NOMO-1 treated with DMSO at 0.1 percent for 48 hours (cell line): ENCODE measurements around the gene RNPC3.

Source experiments
- DNase-seq: peaks from one replicate; lab custom pipeline; 2025; ENCODE audit not compliant: unreplicated experiment; lab: John Stamatoyannopoulos, UW

RNPC3 gene, protein sequence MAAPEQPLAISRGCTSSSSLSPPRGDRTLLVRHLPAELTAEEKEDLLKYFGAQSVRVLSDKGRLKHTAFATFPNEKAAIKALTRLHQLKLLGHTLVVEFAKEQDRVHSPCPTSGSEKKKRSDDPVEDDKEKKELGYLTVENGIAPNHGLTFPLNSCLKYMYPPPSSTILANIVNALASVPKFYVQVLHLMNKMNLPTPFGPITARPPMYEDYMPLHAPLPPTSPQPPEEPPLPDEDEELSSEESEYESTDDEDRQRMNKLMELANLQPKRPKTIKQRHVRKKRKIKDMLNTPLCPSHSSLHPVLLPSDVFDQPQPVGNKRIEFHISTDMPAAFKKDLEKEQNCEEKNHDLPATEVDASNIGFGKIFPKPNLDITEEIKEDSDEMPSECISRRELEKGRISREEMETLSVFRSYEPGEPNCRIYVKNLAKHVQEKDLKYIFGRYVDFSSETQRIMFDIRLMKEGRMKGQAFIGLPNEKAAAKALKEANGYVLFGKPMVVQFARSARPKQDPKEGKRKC

DNA sequence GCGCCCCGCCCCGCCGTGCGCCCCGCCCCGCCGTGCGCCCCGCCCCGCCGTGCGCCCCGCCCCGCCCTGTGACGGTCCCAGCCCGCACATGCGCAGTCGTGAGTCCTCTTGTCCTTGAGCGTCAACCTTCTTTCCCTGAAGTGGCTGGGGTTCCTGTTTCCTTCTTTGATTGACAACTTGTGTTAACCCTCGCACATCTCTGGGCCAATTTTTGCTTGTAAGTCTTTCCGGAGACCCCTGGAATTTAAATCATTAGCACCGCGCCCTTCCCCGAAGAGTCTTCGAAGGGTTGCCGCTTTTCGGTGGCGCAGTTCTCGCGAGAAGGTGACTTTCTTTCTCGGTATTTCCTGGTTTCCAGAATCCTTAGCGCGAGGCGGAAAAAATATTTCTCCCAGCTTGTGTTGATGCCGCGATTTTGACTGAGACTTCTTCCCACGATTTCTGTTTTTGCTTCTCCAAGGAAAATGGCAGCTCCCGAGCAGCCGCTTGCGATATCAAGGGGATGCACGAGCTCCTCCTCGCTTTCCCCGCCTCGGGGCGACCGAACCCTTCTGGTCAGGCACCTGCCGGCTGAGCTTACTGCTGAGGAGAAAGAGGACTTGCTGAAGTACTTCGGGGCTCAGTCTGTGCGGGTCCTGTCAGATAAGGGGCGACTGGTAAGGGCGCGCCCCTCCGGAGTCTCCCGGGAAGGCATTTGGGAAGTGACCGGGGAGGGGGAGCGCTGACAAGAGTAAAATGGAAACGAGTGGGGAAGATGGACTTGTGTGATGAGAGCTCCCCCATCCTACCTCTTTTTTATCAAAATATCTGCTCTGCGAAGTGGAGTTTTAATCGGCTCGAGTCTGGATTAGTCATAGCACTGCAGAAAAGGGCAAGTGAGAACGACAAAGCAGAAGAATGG, at the start of gene RNPC3:
TSS of gene RNPC3 (plus strand) at position 93 of the 901 bp plus-strand sequence. CDS start at position 465, 372 bp downstream.
- DNase-seq: peak; percentile 90

DNA sequence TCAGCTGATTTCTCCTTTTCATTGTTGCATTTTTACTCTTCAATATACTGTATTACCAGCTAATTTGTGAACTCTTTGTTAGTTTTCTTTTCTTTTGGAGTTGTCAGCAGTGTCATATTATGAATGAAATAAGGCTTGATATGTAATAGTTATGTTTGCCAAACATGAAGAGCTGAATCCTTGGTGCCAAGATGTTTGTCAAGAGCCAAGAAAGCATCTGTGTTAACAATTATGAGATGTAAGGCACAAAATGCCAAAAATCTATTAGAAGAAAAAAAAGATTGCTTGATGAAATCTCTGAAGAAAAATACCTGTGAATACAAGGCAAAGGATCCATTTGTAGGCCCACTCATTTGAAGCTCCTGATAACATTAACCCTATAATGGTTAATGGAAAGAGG, 48.4 kb upstream of the RNPC3 start:
- no peak for DNase-seq

DNA sequence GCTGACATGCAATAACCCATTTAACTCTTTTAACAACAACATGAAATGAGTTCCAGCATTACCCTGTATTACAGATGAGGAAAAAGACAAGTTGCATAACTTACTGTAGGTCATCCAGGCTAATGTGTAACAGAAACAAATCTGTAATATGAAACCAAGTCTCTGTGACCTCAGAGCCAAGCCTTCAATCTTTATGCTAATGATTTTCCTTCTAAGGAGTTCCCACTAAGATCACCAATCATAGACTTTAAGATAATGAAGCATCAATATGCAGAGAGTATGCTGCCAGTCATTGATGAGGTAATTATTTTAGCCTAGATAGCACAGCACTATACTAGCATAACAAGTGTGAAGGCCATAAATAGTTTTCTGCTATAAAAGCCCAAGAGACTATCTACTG, 35.6 kb upstream of the RNPC3 start:
- no peak for DNase-seq

DNA sequence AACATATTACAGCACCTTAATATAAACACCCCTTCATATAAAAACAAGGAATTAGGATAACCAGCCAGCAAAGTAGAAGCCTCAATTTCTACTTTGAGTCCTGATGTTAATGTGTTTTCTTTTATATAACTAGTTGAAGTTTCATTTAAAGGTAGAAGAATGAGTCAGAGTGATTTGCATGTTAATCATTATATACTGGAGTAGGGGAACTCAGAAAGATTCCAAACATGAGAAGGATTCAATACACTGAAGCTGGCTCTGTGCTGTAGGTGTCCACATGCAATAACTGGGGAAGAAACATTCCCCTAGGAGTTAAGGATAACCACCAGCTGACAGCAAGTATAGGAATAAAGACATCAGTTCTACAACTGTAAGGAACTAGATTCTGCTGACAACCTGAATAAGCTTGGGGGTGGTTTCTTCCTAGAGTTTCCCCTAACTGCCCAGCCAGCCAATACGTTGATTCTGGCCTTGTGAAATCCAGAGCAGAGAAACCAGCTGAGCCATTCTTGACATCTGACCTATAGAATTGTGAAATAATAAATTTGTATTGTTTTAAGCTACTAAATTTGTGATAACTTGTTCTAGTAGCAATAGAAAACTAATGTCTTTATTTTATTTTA, 33.4 kb upstream of the RNPC3 start:
- DNase-seq: no peak

DNA sequence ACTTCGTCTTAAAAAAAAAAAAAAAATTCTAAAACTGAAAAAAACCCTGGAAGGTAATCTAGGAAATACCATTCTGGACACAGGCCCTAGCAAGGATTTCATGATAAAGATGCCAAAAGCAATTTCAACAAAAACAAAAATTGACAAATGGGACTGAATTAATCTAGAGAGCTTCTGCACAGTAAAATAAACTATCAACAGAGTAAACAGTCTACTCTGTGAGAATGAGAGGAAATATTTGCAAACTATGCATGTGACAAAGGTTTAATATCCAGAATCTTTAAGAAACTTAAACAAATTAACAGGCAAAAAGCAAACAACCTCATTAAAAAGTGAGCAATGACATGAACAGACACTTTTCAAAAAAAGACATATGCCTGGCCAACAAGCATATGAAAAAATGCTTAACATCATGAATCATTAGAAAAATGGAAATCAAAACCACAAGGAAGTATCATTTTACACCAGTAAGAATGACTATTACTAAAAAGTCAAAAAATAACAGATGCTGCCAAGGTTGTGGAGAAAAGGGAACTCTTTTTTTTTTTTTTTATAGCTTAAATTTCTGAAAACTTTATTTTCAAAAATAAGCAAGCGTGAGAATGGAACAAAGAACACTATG, 29.4 kb upstream of the RNPC3 start:
- DNase-seq: no peak

DNA sequence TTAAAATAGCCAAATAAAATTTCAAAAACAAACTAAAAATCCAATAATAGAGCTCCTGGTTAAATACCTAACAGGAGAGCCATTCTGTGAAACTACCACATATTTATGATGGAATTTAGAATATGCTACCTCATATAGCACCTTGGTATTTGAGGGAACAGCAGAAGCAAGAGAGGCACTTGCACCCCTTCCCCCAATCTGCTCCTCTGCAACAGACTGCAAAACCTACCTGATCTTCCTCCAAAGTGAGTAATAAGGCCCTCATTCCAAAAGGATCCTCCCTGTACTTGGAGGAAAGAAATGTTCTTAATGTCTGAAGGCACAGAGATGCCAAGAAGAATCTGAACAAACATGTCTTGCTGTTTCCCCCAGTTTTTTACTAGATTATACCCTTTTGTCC, 28.1 kb upstream of the RNPC3 start:
- no peak for DNase-seq

DNA sequence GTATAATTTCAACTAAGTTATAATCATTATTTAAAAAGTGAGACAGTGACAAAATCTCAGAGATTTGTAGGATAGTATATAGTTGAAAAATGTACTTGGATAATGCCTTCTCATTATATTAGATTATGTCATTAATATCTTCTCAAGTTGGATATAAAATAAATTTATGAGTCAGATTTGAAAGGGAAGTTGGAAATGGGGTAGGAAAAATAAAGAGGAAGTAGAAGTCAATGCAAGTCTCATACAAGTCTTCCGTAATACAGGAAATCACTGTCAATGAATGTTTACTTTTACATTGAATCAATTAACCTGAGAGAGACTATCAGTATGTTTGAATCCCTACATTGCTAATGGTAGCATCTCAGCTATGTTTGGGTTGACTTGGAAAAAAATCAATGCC, 16.2 kb upstream of the RNPC3 start:
- DNase-seq: peak; percentile 48

DNA sequence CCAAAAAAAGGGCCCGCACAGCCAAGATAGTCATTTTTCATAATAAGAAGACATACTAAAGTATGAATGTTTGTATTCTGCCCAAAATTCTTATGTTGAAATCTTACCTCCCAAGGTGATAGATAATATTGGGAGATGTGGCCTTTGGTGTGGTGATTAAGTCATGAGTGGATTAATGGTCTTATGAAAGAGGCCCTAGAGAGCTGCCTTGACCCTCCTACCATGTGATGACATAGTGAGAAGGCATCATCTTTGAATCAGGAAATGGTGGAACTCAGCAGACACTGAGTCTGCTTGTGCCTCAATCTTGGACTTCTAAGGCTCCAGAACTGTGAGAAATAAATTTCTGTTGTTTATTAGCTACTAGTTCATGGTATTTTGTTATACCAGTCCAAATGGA, 11.8 kb upstream of the RNPC3 start:
- no peak for DNase-seq

DNA sequence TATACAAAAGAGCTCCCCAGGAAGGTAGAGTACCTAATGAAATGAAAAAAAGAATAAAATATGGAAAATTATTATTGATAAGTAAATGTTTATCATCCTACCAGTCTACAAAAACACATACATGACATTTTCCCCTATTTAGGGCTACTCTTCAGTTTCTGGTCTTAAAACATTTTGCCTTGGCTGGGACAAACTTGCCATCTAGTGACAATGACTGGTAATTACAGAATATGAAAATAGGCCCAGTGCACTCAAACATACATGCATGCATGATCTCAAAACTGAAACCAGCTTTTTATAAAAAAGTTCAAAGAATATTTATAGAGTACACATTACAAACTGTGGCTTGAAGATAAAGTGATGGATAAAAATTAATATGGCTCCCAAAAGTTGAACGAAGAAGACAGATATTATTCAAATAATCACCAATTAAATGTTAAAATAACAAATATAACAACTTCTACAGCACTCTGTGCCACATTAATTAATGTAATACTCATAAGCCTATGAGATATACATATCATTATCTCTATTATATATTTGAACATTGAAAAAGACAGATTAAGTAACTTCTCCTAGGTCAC, 10.5 kb upstream of the RNPC3 start:
- peak; percentile 55 for DNase-seq

DNA sequence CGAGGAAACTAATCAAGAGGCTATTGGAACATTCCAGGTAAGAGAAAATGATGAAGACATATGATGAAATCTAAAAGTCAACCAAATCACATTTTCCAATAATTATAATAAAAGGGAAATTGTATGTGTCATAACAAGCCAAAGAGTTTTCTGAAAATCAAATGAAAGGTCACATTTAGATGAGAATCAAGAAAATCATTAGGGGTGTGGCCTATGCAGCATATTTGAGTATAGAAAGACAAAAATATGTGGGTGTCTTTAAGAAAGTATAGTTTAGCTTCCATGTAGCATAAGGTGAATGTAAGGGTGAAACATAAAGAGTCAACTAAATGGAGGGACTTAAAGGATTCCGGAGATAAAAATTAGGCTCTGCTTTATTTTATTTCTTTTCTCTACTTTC, 9.2 kb upstream of the RNPC3 start:
- no peak for DNase-seq

DNA sequence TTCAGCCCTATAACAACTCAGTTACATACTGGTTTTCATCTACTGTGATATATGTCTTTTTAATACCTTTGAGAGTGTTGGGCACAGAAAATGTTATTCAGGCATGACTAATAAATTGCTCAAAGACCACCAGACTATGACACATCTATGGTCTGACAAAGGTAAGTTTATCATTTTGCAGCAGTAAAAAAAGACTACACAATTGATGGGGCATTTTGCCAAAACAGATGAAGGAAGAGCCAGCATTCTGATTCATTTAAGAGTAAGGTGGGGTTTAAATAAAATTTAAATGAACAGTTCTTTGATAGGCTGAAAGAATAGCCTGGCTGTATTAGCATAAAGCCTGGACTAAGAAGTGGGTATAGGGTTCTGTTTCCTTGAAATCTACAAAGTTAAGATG, 8.8 kb upstream of the RNPC3 start:
- no peak for DNase-seq

DNA sequence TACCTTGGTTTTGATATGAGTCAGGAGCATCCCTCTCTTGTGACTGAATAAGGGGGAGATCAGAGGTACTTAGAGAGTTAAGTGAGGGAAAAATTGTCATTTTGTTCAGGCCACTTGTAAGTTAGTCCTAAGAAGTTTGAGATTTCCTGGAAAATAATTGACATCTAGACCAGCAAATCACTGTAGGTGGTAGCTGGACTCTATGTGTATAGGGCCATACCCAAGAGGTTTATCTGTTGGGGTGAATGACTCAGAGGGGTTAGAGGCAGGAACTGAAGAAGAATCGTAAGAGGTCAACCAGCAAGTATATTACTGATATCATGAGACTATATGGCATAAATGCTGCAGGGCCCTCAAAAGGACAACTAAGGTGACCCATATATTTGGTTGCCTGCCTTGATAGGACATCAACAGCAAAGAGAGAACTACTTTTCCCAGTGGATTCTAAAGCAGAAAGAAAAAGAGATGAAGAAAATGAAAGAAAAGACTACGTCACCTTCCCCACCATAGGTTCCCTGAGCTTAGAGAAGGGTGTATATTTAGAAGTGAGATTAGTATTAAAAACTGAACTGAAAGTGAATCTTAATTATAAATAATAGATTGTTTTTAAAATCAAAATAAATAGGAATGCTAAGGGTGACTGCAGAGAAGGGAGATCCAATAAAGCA, 8.0 kb upstream of the RNPC3 start:
- DNase-seq: no peak

DNA sequence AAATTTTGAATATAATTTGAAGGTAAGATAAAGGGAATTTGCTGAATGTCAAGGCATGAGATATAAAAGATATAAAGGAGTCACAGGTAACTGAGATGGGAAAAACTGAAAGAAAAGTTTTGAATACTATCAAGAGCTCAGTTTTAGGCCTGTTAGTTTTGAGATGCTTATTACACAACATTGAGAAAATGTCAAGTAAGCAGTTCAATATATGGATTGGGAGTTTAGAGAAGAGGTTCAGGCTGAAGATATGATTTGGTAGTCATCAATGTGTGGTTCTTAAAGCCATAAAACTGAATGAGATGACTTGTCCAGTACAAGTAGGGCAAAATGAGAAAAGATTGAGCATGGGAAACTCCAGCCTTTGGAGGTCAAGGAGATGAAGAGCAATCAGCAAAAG, 4.7 kb upstream of the RNPC3 start:
- no peak for DNase-seq

DNA sequence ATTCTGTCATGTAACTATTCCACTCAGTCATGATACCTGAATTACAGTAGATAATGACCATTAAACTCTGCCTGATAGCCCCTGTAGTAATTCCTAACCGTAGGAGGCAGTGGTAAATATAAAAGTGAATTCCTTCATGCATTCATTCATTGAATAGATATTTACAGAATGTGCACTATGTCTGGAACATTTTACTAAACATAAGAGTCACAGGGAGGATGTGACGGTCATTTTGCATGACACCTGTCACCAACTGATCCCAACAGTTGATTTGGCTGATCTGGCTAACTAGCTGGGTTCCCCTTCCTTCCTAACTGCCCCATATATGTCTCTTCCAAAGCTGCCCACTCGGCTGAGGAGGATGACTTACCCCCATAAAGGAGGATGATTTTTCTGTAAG, 2.2 kb upstream of the RNPC3 start:
- no peak for DNase-seq

DNA sequence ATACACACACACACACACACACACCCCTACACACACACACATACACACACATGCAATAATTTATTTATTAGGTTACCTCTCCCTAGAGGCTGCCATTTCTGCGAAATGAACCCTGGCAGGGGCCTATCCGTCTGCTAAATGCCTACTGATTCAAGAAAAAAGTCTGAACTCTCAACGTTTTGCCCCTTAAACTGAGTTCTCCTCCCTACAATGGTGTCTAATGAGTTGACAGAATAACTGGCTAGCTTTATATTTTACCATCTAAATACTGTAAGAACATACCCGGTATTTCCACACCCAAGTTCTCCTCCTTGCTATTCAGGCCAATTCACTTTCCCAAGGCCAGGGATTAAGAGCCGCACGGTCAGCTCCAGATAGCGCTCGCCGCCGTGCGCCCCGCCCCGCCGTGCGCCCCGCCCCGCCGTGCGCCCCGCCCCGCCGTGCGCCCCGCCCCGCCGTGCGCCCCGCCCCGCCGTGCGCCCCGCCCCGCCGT, 339 bp upstream of the RNPC3 start:
- DNase-seq: peak; percentile 24

DNA sequence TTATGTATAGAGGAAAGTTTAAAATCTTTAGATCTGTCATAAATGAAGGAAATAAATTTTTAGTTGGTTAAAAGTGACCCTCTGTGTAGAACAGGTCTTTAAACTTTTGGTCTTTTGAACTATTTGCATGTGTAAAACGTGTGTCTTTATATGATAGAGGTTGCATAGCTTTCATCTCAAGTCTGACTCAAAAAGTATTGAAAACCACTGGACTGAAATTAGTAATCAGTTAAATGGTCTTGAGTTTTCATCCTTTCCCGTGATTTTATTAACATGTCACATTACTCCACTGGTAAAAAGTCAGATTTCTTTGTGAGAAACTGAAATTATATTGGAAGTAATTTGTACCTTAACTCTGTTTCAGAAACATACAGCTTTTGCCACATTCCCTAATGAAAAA, 1.8 kb downstream of the RNPC3 start:
- DNase-seq: no peak

DNA sequence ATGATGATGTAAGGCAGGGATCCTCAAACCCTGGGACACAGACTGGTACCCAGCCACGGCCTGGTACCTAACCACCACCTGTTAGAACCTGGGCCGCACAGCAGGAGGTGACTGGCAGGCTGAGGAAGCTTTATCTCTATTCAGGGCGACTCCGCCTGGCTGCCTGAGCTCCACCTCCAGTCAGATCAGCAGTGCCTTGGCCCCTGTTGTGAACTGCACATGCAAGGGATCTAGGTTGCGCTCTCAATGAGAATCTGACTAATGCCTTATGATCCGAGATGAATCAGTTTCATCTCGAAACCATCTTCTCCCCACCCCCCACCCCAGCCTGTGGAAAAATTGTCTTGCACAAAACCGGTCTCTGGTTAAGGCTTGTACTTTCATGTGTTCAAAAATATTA, 4.2 kb downstream of the RNPC3 start:
- no peak for DNase-seq

DNA sequence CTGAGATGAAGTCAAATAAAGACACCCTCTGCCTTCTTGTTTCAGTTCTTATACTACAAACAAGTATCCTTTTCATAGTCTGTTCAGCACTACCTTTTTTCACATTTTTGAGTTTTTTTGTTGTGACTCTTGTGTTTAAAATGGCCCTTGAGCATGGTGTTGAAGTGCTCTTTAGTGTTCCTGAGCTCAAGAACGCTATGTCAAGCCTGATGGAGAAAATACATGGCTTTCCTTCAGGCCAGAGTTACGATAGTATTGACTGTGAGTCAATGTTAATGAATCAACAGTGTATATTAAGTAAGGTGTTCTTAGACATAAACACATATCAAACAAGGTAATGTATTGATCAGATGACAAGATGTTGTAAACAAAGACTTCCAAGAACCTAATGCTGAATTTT, 12.7 kb downstream of the RNPC3 start:
- DNase-seq: no peak

DNA sequence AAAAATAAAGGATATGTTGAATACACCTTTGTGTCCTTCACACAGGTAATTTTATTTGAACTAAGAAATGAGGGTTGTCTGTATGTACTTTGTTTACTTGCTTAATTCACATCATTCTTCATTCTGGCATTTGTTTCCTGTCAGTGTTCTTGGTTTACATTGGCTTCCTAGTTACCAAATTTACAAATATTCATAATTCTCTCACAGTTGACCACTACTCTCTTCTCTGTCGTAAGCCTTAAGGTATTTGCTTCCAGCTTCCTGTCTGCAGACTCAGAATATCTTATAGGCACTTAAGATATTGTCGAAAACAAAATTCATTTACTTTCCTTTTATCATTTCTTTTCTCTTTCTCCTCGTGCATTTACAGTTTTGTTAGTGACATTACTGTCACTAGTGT, 15.9 kb downstream of the RNPC3 start:
- DNase-seq: no peak

DNA sequence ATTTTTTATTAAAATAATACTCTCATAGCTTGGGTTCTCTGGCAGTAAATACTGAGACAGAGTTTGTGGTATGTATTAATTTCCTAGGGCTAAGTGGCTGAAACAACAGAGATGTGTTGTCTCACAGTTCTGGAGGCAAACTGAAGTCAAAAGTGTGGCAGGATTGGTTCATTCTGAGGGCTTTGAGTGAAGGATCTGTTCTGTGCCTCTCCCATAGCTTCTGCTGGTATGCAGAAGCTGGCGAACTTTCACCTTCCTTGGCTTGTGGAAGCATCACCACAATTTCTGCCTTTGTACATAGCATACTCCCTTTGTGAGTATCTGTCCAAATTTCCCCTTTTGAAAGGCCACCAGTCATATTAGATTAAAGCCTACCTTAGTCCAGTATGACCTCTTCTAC, 21.0 kb downstream of the RNPC3 start:
- no peak for DNase-seq
